H1 (cell line): ENCODE results near the gene TM4SF1. TPM values are rescaled to one million over a fixed set of nuclear protein-coding genes. Genes with fewer than 3 reads are reported as not detected.

Experiments used
- CREB1 ChIP-seq: IDR thresholded peaks from 2 replicates; pipeline ENCODE4 v1.6.1; 2012; ENCODE audit warnings: inconsistent platforms
- CTBP2 ChIP-seq: IDR thresholded peaks from 2 replicates; pipeline ENCODE4 v1.7.0; 2011; ENCODE audit warnings: borderline replicate concordance, mild to moderate bottlenecking, moderate library complexity, mixed read lengths, low read length; ENCODE audit not compliant: insufficient read depth, insufficient read length
- RXRA ChIP-seq: IDR thresholded peaks from 2 replicates; pipeline ENCODE4 v1.6.1; 2011; ENCODE audit warnings: low read depth, mild to moderate bottlenecking, low read length, moderate library complexity; ENCODE audit not compliant: insufficient read depth
- TCF12 ChIP-seq: IDR thresholded peaks from 2 replicates; pipeline ENCODE4 v1.6.1; 2011; ENCODE audit warnings: low read depth, mild to moderate bottlenecking, low read length
- USF2 ChIP-seq: IDR thresholded peaks from 2 replicates; pipeline ENCODE4 v1.6.1; 2011; ENCODE audit warnings: low read length, improper control_type of control experiment
- polyA plus RNA-seq, 7 experiments: library from polyadenylated mRNA; depleted of rRNA in 3 of 7; stranded (reverse) in 5 of 7; unstranded in 2 of 7; fragments of >200 nt in 5 of 7; fragments of 200-250 nt in 2 of 7; gene quantifications; 1 replicate in 5 of 7; 2 replicates in 1 of 7; 4 replicates in 1 of 7; pipeline versions ENCODE4 v1.2.1 to v1.2.3, GENCODE V29; 2011 to 2013; ENCODE audit warnings: missing spikeins in 2 of 7, mixed read lengths in 2 of 7
- total RNA-seq: library from RNA; stranded (reverse); fragmentation: NEBNext Ultra II Directional; extraction: Animal tissue kit (Norgen Biotek cat#: 25700); gene quantifications from 2 replicates; pipeline ENCODE4 v1.2.1, GENCODE V29; 2021

The TM4SF1 gene
- total and polyA plus RNA-seq, 2 of the 8 experiments (the other 6 are each of a cell fraction or from before 2014, with no cell fraction given): 0.26 to 1.3 TPM

GRCh38 chr3:149376718-149377407 is 586 bp downstream of the TM4SF1 start (continued):
- TF ChIP-seq CTBP2 (no peak), USF2 (no peak), CREB1 (no peak), TCF12 (no peak), RXRA (no peak)
